ENCODE results near the gene INO80.

INO80 gene

DNA sequence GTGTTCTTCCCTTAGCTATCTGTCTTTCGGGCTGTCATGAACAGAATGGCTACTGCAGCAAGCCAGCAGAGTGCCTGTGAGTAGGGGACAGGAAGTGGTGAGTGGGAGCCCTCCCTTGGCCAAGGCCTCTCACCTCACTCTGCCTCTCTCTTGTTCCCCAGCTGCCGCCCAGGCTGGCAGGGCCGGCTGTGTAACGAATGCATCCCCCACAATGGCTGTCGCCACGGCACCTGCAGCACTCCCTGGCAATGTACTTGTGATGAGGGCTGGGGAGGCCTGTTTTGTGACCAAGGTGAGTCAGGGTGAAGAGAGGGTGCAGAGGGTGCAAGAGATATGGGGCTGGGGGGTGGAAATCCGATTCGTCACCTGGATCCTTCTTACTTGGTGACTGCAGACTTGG is 183.9 kb downstream of the INO80 start:
- TF ChIP-seq, protein P1, sequence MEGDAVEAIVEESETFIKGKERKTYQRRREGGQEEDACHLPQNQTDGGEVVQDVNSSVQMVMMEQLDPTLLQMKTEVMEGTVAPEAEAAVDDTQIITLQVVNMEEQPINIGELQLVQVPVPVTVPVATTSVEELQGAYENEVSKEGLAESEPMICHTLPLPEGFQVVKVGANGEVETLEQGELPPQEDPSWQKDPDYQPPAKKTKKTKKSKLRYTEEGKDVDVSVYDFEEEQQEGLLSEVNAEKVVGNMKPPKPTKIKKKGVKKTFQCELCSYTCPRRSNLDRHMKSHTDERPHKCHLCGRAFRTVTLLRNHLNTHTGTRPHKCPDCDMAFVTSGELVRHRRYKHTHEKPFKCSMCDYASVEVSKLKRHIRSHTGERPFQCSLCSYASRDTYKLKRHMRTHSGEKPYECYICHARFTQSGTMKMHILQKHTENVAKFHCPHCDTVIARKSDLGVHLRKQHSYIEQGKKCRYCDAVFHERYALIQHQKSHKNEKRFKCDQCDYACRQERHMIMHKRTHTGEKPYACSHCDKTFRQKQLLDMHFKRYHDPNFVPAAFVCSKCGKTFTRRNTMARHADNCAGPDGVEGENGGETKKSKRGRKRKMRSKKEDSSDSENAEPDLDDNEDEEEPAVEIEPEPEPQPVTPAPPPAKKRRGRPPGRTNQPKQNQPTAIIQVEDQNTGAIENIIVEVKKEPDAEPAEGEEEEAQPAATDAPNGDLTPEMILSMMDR (IDR thresholded peaks at IDR 0.05; ENCODE audit: extremely low read depth, missing control alignments): no peak
- DNase-seq (ENCODE audit: low spot score): peak; percentile 58

DNA sequence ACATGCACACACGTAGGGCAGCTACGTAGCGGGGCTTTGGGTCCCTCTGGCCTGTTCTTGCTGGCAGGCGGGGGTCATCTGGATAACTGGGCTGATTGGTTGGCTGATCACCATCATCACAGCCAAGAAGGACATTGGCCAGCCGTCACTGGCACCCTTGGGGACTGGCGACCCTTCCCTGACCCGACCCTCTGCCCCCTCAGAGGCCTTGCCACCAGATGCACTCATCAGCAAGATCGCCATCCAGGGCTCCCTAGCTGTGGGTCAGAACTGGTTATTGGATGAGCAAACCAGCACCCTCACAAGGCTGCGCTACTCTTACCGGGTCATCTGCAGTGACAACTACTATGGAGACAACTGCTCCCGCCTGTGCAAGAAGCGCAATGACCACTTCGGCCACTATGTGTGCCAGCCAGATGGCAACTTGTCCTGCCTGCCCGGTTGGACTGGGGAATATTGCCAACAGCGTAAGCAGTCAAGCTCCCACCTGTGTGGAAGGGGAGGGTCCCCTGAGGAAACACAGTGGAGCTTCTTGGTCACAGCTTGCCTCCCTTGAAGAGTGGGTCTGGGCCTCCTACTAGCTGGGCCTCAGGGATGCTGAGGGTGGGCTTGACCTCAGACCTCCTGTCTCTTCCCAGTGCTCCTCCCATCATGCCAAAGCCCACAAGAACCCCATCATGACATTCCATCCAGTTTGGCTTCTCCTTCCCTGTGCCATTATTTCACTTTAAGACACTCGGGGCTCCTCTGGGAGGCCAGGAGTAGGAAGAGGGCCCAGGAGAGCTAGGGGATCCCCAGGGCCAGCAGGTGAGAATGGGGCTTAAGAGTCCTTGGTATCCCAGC is 184.6 kb downstream of the INO80 start:
- TF ChIP-seq, protein P1 (IDR thresholded peaks at IDR 0.05; ENCODE audit: extremely low read depth, missing control alignments): no peak
- DNase-seq (ENCODE audit: low spot score): no peak

DNA sequence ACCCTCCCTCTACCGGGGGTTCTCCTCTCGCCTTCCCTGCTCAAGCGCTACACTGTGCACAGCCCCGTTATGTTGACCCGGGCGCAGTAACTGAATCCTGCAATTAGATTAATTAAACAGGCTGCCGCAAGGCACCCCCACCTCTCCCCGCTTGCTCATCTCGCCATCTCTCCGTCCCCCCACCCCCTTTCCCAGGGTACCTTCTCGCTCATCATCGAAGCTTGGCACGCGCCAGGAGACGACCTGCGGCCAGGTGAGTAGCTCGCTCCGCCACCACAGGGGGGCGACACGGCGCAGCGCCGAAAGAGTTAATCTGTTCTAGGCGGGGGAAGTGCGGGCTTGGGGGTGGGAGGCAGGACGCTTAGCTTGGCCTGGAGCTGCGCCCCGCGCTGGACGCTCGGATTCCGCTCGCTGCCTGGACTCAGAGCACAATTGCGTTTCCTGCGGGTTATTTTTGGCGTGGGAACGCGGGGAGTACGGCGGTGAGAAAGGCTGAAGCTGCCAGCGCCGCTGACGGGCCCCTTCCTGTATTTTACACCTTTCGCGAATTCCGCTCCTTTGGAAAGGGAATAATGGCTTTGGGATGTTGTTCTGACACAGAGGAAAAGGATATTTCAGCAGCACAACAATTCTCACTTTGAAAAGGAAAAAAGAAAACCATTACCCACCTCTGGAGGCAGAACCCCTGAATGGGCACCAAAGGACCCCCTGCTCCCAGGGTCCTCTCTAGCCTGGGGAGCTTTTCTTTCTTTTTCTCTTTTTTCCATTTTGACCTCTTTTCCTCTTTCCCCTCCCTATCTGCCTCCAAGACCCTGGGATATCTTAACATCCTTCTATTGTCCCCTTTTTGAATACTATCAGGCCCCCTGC is 185.4 kb downstream of the INO80 start:
- TF ChIP-seq, protein P1 (IDR thresholded peaks at IDR 0.05; ENCODE audit: extremely low read depth, missing control alignments): peak; percentile 81
- peak; percentile 83 for DNase-seq (ENCODE audit: low spot score)

DNA sequence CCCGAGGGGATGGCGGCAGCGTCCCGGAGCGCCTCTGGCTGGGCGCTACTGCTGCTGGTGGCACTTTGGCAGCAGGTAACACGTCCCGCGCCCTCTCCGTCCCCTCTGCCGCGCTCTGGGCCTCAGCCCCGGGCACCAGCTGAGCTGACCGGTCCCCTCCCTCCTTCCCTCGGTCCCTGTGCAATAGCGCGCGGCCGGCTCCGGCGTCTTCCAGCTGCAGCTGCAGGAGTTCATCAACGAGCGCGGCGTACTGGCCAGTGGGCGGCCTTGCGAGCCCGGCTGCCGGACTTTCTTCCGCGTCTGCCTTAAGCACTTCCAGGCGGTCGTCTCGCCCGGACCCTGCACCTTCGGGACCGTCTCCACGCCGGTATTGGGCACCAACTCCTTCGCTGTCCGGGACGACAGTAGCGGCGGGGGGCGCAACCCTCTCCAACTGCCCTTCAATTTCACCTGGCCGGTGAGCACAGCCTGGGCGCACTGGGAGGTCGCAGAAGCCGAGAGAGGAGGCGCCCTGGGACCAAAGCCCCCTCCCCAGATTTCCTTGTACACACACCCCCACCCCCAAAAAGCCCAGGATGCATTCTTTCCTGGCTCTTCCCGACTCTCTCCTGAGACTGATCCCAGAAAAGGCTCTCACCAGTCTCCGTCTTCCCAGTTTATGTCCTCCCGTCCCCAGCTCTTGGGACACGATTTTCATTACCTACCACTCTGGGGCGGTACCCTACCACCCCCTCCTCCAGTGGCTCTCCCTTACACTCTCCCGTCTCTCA is 186.2 kb downstream of the INO80 start:
- TF ChIP-seq, protein P1 (IDR thresholded peaks at IDR 0.05; ENCODE audit: extremely low read depth, missing control alignments): no peak
- no peak for DNase-seq (ENCODE audit: low spot score)
